ENCODE results near the gene SAPCD1. TPM values are rescaled to one million over a fixed set of nuclear protein-coding genes. Genes with fewer than 3 reads are reported as not detected.

The SAPCD1 gene
- 1 to 10 TPM in 1 of 2 donors, under 1 TPM in 1; 0.69 to 1.7 TPM for total RNA-seq

DNA sequence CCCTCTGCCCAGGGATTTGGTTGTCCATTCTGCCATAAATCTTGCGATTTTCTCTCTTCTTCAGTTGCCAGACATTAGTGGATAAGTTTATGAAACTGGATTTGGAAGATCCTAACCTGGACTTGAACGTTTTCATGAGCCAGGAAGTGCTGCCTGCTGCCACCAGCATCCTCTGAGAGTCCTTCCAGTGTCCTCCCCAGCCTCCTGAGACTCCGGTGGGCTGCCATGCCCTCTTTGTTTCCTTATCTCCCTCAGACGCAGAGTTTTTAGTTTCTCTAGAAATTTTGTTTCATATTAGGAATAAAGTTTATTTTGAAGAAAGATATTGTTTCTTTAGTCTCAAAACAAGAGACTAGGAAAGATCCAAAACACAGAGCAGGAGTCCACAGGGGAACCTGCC lies at the start of gene SAPCD1:
TSS of gene SAPCD1 (plus strand) at position 301 of the 400 bp plus-strand sequence. CDS start 399 bp downstream, outside the sequence.

DNA sequence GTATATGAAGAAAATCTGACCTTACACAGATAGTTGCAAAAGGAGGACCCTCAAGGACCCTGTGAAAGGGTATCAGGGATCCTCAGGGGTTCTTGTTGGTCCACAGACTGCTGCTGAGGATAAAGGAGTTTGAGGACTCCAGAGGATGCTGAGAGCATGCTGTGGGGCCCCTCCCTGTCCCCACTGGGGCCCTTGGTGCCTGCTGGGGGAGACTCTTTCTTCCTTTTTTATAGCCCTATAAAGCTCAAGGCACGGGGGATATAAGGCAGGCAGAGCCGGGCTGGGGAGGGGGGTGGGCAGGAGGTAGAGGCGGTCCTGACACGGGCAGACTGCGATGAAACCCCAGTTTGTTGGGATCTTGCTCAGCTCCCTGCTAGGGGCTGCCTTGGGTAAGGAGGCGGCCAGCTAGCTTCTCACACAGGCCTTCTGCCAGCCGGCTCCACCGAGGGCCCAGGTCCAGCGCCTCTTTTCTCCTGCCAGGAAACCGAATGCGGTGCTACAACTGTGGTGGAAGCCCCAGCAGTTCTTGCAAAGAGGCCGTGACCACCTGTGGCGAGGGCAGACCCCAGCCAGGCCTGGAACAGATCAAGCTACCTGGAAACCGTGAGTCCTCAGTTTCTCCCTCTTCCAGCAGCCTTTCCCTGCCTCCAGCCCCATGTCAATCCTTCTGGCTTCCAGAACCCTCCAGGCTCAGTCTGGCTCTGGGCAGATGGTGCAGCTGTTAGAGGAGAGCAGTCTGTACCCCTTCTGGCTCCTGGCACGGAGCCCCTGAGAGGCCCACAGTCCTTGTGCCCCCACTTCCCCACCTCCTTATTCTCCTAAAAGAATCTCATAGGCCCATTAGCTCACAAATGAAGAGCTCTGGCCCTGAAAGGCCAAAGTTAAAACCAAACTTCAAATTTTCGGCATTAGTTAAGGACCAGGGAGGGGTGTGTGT lies 47.2 kb upstream of the SAPCD1 start, which contains the start of gene LY6G6D:
TSS of gene LY6G6D (plus strand) at position 327 of the 937 bp plus-strand sequence. CDS start at position 335, 8 bp downstream.

DNA sequence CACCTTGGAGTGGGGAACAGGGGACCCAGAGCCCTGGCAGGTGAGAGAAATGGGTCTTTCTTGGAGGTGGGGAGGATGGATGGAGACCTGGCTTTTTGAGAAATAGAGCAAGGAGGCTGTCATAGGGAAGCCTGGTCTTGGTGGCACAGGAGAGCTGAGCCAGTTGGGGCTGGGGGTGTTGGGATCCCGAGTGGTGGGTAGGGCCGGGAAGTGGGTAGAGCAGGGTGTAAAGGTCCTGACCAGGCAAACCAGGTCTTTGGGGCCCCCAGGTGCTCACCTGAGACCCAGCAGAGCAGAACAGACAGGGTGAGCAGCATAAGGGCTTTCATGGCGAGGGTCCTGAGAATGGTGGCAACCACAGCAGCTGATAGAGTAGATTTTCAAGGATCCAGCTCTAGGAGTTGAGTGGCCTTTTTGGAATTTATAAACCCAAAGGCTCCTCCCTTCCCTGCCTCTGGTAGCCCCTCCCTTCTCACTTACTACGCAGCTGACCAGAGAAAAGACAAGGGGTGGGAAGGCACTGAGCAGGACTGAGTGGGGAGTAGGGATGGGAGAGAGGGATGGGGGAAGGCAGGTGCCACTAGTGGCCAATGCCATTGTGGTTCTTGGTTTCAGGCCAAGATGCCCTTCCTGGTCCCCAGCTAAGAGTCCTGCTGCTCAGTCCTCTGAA lies 41.0 kb upstream of the SAPCD1 start, which contains the start of gene LY6G6C:
TSS of gene LY6G6C (minus strand) at position 396 of the 670 bp plus-strand sequence. CDS start at position 329, 67 bp downstream.

DNA sequence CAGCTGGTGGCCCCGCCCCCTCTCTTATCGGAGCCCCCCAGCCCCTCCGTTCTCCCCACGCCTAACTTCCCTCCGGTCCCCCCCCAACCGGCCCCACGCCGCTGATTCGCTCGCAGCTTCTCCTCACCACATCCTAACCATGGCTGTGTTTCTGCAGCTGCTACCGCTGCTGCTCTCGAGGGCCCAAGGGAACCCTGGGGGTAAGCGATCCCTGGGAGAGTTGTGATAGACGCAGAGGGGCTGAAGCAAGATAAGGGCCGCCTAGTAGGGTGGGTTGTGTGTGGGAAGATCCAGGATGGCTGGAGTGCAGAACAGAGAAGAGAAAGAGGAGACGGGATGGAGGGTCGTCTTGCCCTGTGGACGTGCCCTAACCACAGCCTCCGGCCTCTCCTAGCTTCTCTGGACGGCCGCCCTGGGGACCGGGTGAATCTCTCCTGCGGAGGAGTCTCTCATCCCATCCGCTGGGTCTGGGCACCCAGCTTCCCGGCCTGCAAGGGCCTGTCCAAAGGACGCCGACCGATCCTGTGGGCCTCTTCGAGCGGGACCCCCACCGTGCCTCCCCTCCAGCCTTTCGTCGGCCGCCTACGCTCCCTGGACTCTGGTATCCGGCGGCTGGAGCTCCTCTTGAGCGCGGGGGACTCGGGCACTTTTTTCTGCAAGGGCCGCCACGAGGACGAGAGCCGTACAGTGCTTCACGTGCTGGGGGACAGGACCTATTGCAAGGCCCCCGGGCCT lies 39.0 kb upstream of the SAPCD1 start, which contains the start of gene MPIG6B:
TSS of gene MPIG6B (plus strand) at position 129 of the 735 bp plus-strand sequence. CDS start at position 140, 11 bp downstream.

DNA sequence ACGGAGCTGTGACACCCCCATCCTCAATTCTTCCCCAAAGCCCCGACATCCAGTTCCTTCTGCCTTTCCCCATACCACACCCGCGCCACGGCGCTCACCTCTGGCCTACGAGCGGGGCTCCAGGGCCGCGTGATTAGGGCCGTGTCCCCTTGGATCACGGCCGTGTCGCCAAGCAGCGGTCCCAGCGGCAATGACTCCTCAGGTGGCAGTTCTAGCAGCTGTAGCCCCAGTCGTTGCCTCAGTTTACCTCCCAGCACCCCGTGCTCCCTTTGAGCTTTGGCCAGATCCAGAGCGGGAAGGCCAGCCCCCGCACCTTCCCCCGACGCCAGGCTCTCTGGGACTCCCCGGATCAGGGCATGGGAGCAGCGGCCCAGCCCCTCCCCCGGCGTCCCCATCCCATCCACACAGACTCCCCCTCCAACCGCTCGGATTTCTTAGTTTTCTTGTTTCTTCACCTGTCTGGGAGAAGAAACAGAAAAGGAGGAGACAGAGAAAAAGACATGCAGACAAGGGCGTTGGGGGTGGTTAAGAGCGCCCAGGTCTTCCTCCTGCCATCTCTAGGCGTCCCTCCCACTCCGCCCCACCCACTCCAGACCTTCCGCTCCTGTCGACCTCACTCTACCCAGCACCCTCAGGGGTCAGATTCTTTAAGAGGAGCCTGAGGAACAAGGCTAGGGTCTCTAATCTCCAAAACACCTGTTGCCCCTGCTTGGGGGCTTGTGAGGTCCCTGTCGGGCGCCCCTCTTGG lies 33.5 kb upstream of the SAPCD1 start, which contains the start of gene DDAH2:
TSS of gene DDAH2 (minus strand) at position 533 of the 748 bp plus-strand sequence. CDS start at position 395, 138 bp downstream.

DNA sequence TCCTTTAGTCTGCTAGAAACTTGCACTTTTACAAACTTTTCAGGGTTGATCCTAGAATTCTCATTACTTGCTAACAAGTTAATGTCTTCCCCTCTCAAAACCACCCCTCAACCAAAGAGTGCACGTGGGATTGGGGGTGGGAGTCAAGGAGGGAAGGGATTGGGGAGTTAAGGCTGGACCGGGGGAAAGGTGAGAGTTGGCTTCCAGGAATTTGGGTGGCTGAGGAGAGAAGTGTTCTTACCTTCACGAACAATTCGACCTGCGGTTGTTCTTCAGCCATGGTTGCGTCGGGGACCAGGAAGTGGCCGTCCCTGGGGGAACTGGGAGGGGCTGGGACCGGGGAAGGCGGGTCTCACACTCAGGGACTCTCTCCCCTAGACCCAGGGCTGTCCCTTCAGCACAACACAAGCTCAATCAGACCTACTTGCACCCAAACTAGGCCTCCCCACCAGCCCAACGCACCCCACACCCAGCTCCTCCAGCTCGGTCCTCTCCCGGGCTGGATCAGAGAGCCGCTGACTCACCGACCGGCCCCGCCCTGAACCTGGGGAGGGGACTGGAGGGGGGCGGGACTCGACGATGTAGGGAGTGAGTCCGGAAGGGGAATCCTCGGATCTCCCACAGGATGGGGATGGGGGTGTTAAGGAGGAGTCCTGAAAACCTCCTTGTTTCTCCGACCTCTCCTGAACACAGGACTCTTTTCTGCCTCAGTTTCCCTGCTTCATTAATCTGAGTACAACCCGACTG lies 26.3 kb upstream of the SAPCD1 start, which contains the start of gene CLIC1:
TSS of gene CLIC1 (minus strand) at position 510 of the 747 bp plus-strand sequence. CDS start at position 280, 230 bp downstream.

DNA sequence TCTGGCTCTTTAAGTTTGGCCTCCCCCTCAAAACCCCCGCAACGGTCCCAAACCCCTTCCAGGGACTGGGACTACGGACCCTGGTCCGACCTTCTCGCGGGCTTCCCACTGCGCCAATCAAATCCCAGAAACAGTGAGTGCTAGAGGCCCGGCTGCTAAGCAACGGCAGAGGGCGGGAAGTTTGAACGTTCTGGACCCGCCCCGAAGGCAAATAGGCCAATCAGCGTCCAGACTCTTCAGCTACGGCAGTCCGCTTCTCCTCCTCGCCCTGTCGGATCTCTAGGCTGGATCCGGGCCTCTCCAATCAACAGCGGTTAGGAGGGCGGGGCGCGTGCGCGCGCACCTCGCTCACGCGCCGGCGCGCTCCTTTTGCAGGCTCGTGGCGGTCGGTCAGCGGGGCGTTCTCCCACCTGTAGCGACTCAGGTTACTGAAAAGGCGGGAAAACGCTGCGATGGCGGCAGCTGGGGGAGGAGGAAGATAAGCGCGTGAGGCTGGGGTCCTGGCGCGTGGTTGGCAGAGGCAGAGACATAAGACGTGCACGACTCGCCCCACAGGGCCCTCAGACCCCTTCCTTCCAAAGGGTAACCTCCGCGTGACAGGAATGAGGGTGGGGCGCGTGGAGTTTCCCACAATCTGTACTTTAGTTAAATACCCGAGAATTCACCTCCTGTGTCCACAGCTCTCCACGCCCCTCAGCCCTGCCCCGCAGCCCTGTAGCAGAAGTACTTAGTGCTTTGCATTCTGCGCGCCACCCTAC lies 22.6 kb upstream of the SAPCD1 start, which contains the start of gene MSH5:
TSS of gene MSH5 (plus strand) at position 367 of the 758 bp plus-strand sequence. CDS start 462 bp downstream, outside the sequence.

DNA sequence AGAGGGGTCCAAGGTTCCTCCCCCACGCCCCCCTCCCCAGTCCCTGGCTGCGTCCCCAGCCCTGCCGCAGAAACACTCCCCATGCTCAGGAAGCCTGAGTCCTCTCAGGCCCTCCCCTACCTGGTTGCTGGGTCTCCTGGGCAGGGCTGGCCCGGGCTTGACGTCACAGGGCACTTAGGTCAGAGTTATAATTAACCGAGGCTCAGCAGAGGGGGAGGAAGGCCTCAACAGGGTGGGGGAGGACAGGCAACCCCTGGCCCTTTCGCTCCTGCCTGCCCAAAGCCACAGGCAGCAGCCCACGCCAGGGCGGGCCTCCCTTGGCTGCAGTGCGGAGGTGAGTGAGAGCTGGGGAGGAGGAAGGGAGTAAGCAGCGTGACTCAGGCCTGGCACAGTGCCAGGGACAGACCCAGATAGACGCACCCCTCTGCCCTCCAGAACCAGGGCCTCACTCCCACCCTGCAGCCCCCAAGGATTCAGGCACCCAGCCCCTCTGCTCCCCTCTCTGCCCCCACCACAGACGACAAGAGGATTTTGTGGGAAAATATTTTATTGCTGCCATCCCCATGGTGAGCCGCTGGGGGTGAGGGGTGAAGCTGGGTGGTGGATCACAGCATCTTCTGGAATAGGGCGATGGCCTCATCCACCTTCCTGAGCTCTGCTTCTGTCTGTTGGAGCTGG lies 14.7 kb downstream of the SAPCD1 start, which contains the start of gene VWA7:
TSS of gene VWA7 (minus strand) at position 340 of the 678 bp plus-strand sequence. CDS start 549 bp downstream, outside the sequence.

DNA sequence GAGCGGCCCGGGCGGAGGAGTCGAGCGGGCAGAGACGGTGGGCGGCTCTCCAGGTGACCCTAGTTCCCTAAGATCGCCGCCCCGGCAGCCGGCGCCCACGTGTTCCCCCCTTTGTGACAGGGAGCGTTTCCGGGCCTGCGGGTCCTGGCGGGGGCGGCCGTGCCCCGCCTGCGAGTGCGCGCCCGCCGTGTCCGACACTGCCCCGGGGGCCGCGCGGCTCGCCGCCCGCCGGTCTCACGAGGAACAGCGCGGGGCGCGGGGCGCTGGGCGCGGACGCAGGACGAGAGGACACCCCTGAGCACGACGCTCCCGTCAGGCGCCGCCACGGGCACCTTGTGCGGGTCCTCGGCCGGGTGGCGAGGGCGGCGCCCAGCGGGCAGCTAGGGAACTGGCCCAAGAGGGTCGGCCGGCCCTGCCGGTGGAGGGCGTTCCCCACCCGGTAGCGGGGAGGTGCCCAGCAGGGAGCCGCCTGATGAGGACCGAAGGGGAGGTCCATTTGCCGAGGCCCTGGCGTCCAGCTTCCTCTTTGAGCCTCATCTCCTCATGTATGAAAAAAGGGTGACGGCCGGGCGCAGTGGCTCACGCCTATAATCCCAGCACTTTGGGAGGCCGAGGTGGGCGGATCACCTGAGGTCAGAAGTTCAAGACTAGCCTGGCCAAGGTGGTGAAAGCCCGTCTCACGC lies 33.3 kb downstream of the SAPCD1 start, which contains the start of gene VARS1:
TSS of gene VARS1 (minus strand) at position 137 of the 683 bp plus-strand sequence. CDS start 535 bp downstream, outside the sequence.

DNA sequence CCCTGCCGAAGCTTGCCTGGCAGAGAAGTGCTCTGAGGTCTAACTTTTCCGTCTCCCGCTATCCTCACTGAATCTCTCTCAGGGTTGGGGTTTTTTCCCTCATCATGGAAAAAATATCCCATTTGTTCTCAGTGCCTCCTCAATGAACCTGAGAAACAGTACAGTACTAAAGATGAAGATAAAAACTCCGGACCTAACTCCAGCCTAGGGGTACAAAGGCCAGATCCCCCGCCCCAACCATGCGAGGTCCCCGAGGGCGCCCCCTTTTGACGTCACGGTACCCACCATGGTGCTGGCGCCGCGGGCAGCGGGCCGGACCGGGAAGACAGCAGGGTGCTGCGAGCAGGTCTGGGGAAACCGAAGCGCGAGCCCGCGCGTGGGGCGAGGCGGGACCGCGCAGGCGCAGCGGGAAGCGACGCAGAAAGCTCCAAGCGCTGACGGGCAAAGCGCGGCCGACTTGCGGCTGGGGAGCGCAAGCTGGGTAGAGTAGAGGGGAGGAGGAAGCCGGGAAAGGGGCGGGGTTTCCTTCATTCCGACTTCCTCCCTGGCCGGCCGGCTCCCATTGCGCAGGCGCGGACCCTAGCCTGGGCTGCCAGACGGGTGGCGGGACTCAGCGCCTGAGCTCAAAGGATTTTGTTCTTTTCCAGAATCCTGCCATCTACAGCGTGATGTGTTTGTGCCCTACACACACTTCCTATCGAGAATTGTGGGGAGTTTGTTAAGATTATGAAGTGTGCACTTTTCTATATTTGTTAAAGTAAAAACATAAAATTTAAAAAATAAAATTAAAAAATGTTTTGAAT lies 44.2 kb downstream of the SAPCD1 start, which contains the start of gene LSM2:
TSS of gene LSM2 (minus strand) at position 497 of the 803 bp plus-strand sequence. CDS start at position 288, 209 bp downstream.

Small RNA genes within 50 kb of the gene (small RNA-seq; reads per million reads assigned to genes)
- gene LY6G6D: 0 reads per million in 2 donors
- 0 reads per million in 2 donors for gene MSH5-SAPCD1
- gene RF00019: 0 reads per million in 2 donors
- 0 reads per million in 2 donors for gene RNU6-850P
- gene SAPCD1: 0 reads per million in 2 donors

Other genes starting within 250 kb of the SAPCD1 start
- gene MCCD1, start 233.7 kb upstream of the SAPCD1 start, total RNA-seq: not detected
- gene DDX39B, start 220.7 kb upstream of the SAPCD1 start, total RNA-seq: 100 to 1,000 TPM; 257 to 581 TPM
- 1 to 10 TPM in 1 of 2 donors, under 1 TPM in 1; 0.33 to 1.0 TPM for gene ATP6V1G2, start 216.0 kb upstream of the SAPCD1 start, total RNA-seq
- gene NFKBIL1, start 215.0 kb upstream of the SAPCD1 start, total RNA-seq: 10 to 100 TPM; 21.6 to 27.5 TPM
- gene LTA, start 190.4 kb upstream of the SAPCD1 start, total RNA-seq: under 1 TPM in 1 of 2 donors, not detected in 1; under 0.01 TPM
- under 1 TPM; under 0.01 to 0.34 TPM for gene TNF, start 187.1 kb upstream of the SAPCD1 start, total RNA-seq
- gene LTB, start 180.2 kb upstream of the SAPCD1 start, total RNA-seq: not detected
- not detected for gene LST1, start 176.4 kb upstream of the SAPCD1 start, total RNA-seq
- gene NCR3, start 169.7 kb upstream of the SAPCD1 start, total RNA-seq: not detected
- gene AIF1, start 147.4 kb upstream of the SAPCD1 start, total RNA-seq: not detected
- 10 to 100 TPM; 68.5 to 72.3 TPM for gene PRRC2A, start 141.9 kb upstream of the SAPCD1 start, total RNA-seq
- gene BAG6, start 110.0 kb upstream of the SAPCD1 start, total RNA-seq: 100 to 1,000 TPM; 125 to 160 TPM
- gene APOM, start 106.8 kb upstream of the SAPCD1 start, total RNA-seq: 1 to 10 TPM in 1 of 2 donors, under 1 TPM in 1; 0.33 to 1.0 TPM
- gene C6orf47, start 101.9 kb upstream of the SAPCD1 start, total RNA-seq: 10 to 100 TPM; 21.3 to 23.1 TPM
- gene GPANK1, start 97.7 kb upstream of the SAPCD1 start, total RNA-seq: 10 to 100 TPM; 13.1 to 17.3 TPM
- gene CSNK2B, start 96.6 kb upstream of the SAPCD1 start, total RNA-seq: 100 to 1,000 TPM; 142 to 170 TPM
- gene LY6G5B, start 92.7 kb upstream of the SAPCD1 start, total RNA-seq: 1 to 10 TPM in 1 of 2 donors, under 1 TPM in 1; 1.00 to 2.1 TPM
- under 1 TPM; under 0.01 to 0.67 TPM for gene LY6G5C, start 81.6 kb upstream of the SAPCD1 start, total RNA-seq
- 10 to 100 TPM; 47.0 to 53.0 TPM for gene ABHD16A, start 59.3 kb upstream of the SAPCD1 start, total RNA-seq
- gene LY6G6F, start 55.8 kb upstream of the SAPCD1 start, total RNA-seq: not detected
- gene LY6G6D, start 47.3 kb upstream of the SAPCD1 start, total RNA-seq: not detected
- gene LY6G6C, start 40.9 kb upstream of the SAPCD1 start, total RNA-seq: not detected
- gene MPIG6B, start 39.3 kb upstream of the SAPCD1 start, total RNA-seq: not detected
- 10 to 100 TPM; 10.3 to 22.0 TPM for gene DDAH2, start 33.4 kb upstream of the SAPCD1 start, total RNA-seq
- 100 to 1,000 TPM; 511 to 845 TPM for gene CLIC1, start 26.1 kb upstream of the SAPCD1 start, total RNA-seq
- gene MSH5, start 22.7 kb upstream of the SAPCD1 start, total RNA-seq: 10 to 100 TPM; 17.6 to 22.0 TPM
- gene VWA7, start 14.7 kb downstream of the SAPCD1 start, total RNA-seq: not detected
- gene VARS1, start 33.1 kb downstream of the SAPCD1 start, total RNA-seq: 10 to 100 TPM; 58.5 to 66.6 TPM
- 10 to 100 TPM; 41.0 to 61.6 TPM for gene LSM2, start 44.3 kb downstream of the SAPCD1 start, total RNA-seq
- gene HSPA1L, start 52.6 kb downstream of the SAPCD1 start, total RNA-seq: under 1 TPM; 0.67 to 0.69 TPM
- gene HSPA1A, start 52.9 kb downstream of the SAPCD1 start, total RNA-seq: 100 to 1,000 TPM in 1 of 2 donors, 10 to 100 TPM in 1; 55.7 to 144 TPM
- gene HSPA1B, start 65.1 kb downstream of the SAPCD1 start, total RNA-seq: 100 to 1,000 TPM in 1 of 2 donors, 10 to 100 TPM in 1; 95.3 to 188 TPM
- 100 to 1,000 TPM; 114 to 132 TPM for gene NEU1, start 100.2 kb downstream of the SAPCD1 start, total RNA-seq
- not detected for gene SLC44A4, start 116.3 kb downstream of the SAPCD1 start, total RNA-seq
- 10 to 100 TPM; 29.9 to 44.3 TPM for gene EHMT2, start 135.0 kb downstream of the SAPCD1 start, total RNA-seq
- gene ZBTB12, start 139.4 kb downstream of the SAPCD1 start, total RNA-seq: 1 to 10 TPM; 1.7 to 3.0 TPM
- gene C2, start 165.1 kb downstream of the SAPCD1 start, total RNA-seq: 1 to 10 TPM; 2.4 to 3.7 TPM
- 1 to 10 TPM; 1.7 to 4.1 TPM for gene CFB, start 183.4 kb downstream of the SAPCD1 start, total RNA-seq
- gene NELFE, start 196.3 kb downstream of the SAPCD1 start, total RNA-seq: 100 to 1,000 TPM in 1 of 2 donors, 10 to 100 TPM in 1; 73.6 to 114 TPM
- gene SKIC2, start 196.5 kb downstream of the SAPCD1 start, total RNA-seq: 10 to 100 TPM; 50.6 to 54.4 TPM
- gene DXO, start 209.5 kb downstream of the SAPCD1 start, total RNA-seq: 10 to 100 TPM; 13.1 to 16.0 TPM
- gene C4A, start 219.4 kb downstream of the SAPCD1 start, total RNA-seq: 1 to 10 TPM in 1 of 2 donors, under 1 TPM in 1; 0.33 to 1.4 TPM

Data from melanocyte of skin (primary cell).